Muscle of leg (tissue), 11 donors: ENCODE measurements around the gene ATAD3B. TPM values are rescaled to one million over a fixed set of nuclear protein-coding genes. Genes with fewer than 3 reads are reported as not detected.
"Not testable (repeated sequence)": the region's sequence is repeated elsewhere in the genome, so short reads cannot be mapped to it uniquely, and the experiment has no call there.

Source experiments
- DNase-seq: peaks from one replicate; pipeline ENCODE4 v3.0.0; 2013
- H3K27ac ChIP-seq: one replicate; pipeline ENCODE4 v1.5.1; 2013; ENCODE audit warnings: mild to moderate bottlenecking, low read length, control low read depth
- H3K27me3 ChIP-seq: one replicate; pipeline ENCODE4 v1.6.1; 2013; ENCODE audit warnings: low read length; ENCODE audit not compliant: control insufficient read depth, insufficient read depth
- H3K36me3 ChIP-seq: one replicate; pipeline ENCODE4 v1.6.1; 2013; ENCODE audit warnings: low read length; ENCODE audit not compliant: control insufficient read depth, insufficient read depth
- H3K4me1 ChIP-seq: one replicate; pipeline ENCODE4 v1.6.1; 2013; ENCODE audit warnings: low read length; ENCODE audit not compliant: control insufficient read depth, insufficient read depth
- H3K4me3 ChIP-seq: one replicate; pipeline ENCODE4 v1.5.1; 2013; ENCODE audit warnings: low read length, control low read depth
- H3K9me3 ChIP-seq: replicated peaks from 2 replicates; pipeline ENCODE4 v1.6.1; 2013; ENCODE audit warnings: low read depth, low read length; ENCODE audit not compliant: control insufficient read depth
- WGBS: methylation state at CpG from one replicate; pipeline ENCODE4 v1.1.5; 2013; ENCODE audit warnings: missing lambda C conversion rate; ENCODE audit not compliant: insufficient coverage; 5-methylcytosine and 5-hydroxymethylcytosine counted together
- polyA plus RNA-seq, 8 donors: library from polyadenylated mRNA; unstranded; fragments of 120-200 nt; gene quantifications; one replicate each; pipeline versions ENCODE4 v1.2.1 to v1.2.3, GENCODE V29; 2013; ENCODE audit warnings: inconsistent platforms in 1 of 8, low replicate concordance in 1 of 8; ENCODE audit not compliant: insufficient read length in 8 of 8, insufficient read depth in 1 of 8
- total RNA-seq: library from RNA; stranded (reverse); fragments of 120-200 nt; gene quantifications from one replicate; pipeline ENCODE4 v1.2.4, GENCODE V29; 2013

Gene ATAD3B
- total and polyA plus RNA-seq, 9 donors = 9.6 to 16.5 (median 13.9) TPM

- 85% methylated on average over 17 of the region's 26 CpGs for WGBS
Measured at GRCh38 chr1:1451696-1452364, 19.7 kb upstream of the ATAD3B start.

GRCh38 chr1:1452365-1452739 lies 19.2 kb upstream of the ATAD3B start:
- WGBS = 72% methylated on average over 6 of the region's 8 CpGs
- not testable (repeated sequence) for H3K36me3 ChIP-seq, H3K4me1 ChIP-seq, H3K4me3 ChIP-seq, DNase-seq, H3K27ac ChIP-seq, H3K9me3 ChIP-seq, H3K27me3 ChIP-seq

More at GRCh38 chr1:1451696-1452364, 19.7 kb upstream of the ATAD3B start:
- H3K4me3 ChIP-seq = no peak overlapping the region
- H3K36me3 ChIP-seq = no peaks in the 10 kb centered on the region
- peaks cover 2% of the 10 kb centered on the region for H3K27me3 ChIP-seq
- no peaks in the 10 kb centered on the region for H3K9me3 ChIP-seq
- H3K4me1 ChIP-seq = no peaks in the 10 kb centered on the region
- no peak overlapping the region for H3K27ac ChIP-seq
- no peak for DNase-seq

DNA sequence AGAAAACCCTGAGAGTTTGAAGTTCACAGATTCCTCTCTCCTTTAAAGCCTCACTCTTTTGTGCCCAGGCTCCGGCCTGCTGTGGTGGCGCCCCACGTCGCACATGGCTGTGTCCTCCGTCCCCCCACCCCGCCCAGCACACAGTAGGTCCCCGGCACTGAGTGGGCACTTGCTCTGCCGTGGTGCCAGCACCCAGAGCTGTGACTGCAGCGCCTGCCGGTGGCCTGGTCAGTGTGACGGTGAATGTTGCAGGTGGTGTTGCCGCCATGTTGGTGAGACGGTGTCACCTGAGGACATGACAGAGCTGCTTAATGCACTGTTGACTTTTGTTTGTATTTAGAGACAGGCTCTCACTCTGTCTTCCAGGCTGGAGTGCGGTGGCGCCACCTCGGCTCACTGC lies 18.7 kb upstream of the ATAD3B start:
- H3K36me3 ChIP-seq = no peaks in the 10 kb centered on the region
- H3K9me3 ChIP-seq = no peaks in the 10 kb centered on the region
- H3K4me1 ChIP-seq = no peaks in the 10 kb centered on the region
- no peak overlapping the region for H3K4me3 ChIP-seq
- 92% methylated on average over 10 of the region's 16 CpGs for WGBS
- H3K27ac ChIP-seq = no peak overlapping the region
- H3K27me3 ChIP-seq = peaks cover 2% of the 10 kb centered on the region
- no peak for DNase-seq

DNA sequence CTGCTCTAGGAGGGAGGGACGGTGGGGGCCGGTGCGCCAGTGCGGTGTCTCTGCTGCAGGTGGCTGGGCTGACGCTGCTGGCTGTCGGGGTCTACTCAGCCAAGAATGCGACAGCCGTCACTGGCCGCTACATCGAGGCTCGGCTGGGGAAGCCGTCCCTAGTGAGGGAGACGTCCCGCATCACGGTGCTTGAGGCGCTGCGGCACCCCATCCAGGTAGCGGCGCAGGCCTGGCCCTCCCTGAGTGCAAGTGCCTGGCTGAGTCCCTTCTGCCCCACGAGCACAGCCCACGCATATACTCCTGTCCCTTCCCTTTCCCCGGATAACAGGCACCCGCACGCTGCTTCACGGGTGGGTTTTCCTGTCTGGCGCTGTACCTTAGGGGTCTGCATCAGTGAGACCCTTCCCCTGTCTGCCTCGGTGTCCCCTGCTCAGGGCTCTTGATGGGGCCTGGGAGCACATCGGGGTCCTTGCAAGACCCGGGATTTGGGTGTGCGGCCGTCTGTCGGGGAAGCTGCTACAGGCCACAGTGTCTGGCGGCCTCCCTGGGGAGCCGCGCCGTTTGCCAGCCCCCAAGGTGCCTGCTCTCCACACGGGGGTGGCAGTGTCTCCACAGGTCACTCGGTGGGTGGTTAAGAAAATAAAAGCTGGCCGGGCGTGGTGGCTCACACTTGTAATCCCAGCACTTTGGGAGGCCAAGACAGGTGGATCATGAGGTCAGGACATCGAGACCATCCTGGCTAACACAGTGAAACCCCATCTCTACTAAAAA lies 17.1 kb upstream of the ATAD3B start:
- not testable (repeated sequence) for H3K27ac ChIP-seq, H3K36me3 ChIP-seq, DNase-seq, H3K27me3 ChIP-seq, H3K4me3 ChIP-seq, H3K9me3 ChIP-seq, H3K4me1 ChIP-seq
- WGBS = 65% methylated on average over 23 of the region's 41 CpGs

- no peak for DNase-seq
- Histone ChIP-seq H3K36me3 (no peaks in the 10 kb centered on the region), H3K27ac (no peak overlapping the region), H3K27me3 (no peaks in the 10 kb centered on the region), H3K4me3 (no peak overlapping the region), H3K4me1 (no peaks in the 10 kb centered on the region), H3K9me3 (no peaks in the 10 kb centered on the region)
- WGBS = 85% methylated on average over 23 of the region's 30 CpGs
Measured at GRCh38 chr1:1455366-1455884, 16.1 kb upstream of the ATAD3B start.

GRCh38 chr1:1455934-1456333 lies 15.6 kb upstream of the ATAD3B start:
- not testable (repeated sequence) for H3K4me1 ChIP-seq, H3K27ac ChIP-seq, H3K27me3 ChIP-seq, H3K4me3 ChIP-seq, H3K36me3 ChIP-seq, H3K9me3 ChIP-seq, DNase-seq
- no CpG with 5 or more reads among the region's 15 CpGs for WGBS

GRCh38 chr1:1456683-1457255 lies 14.8 kb upstream of the ATAD3B start:
- not testable (repeated sequence) for H3K4me3 ChIP-seq, H3K9me3 ChIP-seq, H3K27ac ChIP-seq, H3K27me3 ChIP-seq, H3K36me3 ChIP-seq, DNase-seq, H3K4me1 ChIP-seq
- WGBS = 87% methylated on average over 14 of the region's 22 CpGs

DNA sequence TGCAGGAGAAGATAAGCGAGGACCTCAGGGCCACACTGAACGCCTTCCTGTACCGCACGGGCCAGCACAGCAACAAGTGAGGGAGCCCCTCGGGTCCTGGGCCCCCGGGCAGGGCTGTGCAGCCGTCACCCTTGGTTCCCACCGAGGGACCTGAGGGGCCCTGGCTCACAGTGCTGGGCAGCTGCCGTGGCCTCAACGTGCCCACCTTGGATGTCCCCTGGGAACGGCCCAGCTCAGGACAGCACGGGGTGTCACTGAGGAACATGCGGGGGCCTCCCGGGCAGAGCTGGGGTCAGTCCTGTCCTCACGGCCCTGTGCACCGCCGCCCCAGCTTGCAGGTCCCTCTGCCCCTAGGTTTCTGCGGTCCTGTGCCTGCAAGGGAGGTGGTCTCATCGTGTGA lies 12.4 kb upstream of the ATAD3B start:
- H3K36me3 ChIP-seq, H3K4me3 ChIP-seq, H3K27ac ChIP-seq, H3K27me3 ChIP-seq, DNase-seq, H3K9me3 ChIP-seq, H3K4me1 ChIP-seq: not testable (repeated sequence)
- WGBS = 50% methylated on average over 2 of the region's 19 CpGs

DNA sequence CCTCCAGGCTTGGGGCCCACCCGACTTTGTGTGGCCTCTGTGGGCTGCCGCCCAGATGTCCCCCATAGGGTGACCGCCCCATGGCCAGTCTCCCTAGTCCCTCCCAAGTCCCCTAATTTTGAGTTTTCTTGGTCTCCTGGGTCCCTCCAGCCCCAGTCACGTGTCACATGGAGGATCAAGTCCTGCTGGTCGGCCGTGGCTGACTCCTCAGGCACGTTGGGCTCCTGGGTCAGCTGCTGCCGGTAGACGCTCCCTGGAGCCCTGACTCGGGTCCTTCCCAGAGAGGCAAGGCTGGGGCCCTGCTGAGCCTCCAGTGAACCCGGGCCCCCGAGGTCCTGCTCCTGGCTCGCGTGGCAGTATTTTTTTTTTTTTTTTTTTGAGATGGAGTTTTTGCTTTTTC lies 11.9 kb upstream of the ATAD3B start:
- H3K9me3 ChIP-seq, H3K4me1 ChIP-seq, H3K4me3 ChIP-seq, DNase-seq, H3K27ac ChIP-seq, H3K36me3 ChIP-seq, H3K27me3 ChIP-seq: not testable (repeated sequence)
- 80% methylated on average over 6 of the region's 14 CpGs for WGBS

DNA sequence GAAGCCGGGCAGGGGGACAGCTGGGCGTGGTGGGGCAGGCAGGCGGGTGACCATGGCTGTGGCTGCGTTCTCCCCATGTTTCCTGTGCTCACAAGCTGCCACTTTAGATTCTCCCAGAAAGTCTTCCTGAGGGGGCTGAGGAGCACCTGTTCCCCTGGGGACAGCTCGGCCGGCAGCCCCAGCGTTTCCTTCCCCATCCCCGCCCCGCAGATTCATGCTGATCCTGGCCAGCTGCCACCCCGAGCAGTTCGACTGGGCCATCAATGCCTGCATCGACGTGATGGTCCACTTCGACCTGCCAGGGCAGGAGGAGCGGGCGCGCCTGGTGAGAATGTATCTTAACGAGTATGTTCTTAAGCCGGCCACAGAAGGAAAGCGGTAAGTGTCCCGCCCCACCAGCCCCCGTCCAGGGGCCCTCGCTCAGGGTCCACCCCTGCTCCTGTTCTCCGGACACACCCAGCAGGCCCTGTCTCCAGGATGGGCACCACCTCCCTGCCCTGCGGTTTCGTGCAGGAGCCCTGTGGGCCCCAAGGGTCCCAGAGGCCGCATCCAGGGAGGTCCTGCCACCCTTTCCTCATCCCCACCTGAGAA lies 10.9 kb upstream of the ATAD3B start:
- no peak for DNase-seq
- H3K4me3 ChIP-seq = no peak overlapping the region
- H3K4me1 ChIP-seq = peaks cover 10% of the 10 kb centered on the region
- H3K9me3 ChIP-seq = no peaks in the 10 kb centered on the region
- H3K27me3 ChIP-seq = no peaks in the 10 kb centered on the region
- H3K27ac ChIP-seq = no peak overlapping the region
- H3K36me3 ChIP-seq = no peaks in the 10 kb centered on the region
- WGBS = 66% methylated on average over 25 of the region's 27 CpGs
